Peyer's patch (tissue), 4 donors: ENCODE measurements around the gene SLC27A2.
"Not testable (repeated sequence)": the region's sequence is repeated elsewhere in the genome, so short reads cannot be mapped to it uniquely, and the experiment has no call there.

Source experiments
- CTCF ChIP-seq, 6 experiments: fragments of 450-650 bp in 4 of 6; fragments of 200-600 bp in 2 of 6; sonication (generic) in 1 of 6; IDR thresholded peaks; one replicate each; pipeline ENCODE4 v1.5.1; 2017 to 2019; ENCODE audit warnings: antibody characterized with exemption in 6 of 6, mild to moderate bottlenecking in 3 of 6, moderate library complexity in 1 of 6
- POLR2A ChIP-seq, 2 donors: fragments of 450-650 bp; IDR thresholded peaks; one replicate each; pipeline ENCODE4 v1.5.1; 2017; ENCODE audit warnings: antibody characterized with exemption in 2 of 2, mild to moderate bottlenecking in 2 of 2, moderate library complexity in 2 of 2

GRCh38 chr15:50158236-50158635 is 23.8 kb upstream of the SLC27A2 start:
- not testable (repeated sequence) for TF ChIP-seq POLR2A, CTCF (IDR thresholded peaks at IDR 0.05)
